Measurements from ENCODE around the gene NPR1.
A peak's percentile ranks its signal among the peaks of the same experiment; 100 is the strongest.

Gene NPR1

DNA sequence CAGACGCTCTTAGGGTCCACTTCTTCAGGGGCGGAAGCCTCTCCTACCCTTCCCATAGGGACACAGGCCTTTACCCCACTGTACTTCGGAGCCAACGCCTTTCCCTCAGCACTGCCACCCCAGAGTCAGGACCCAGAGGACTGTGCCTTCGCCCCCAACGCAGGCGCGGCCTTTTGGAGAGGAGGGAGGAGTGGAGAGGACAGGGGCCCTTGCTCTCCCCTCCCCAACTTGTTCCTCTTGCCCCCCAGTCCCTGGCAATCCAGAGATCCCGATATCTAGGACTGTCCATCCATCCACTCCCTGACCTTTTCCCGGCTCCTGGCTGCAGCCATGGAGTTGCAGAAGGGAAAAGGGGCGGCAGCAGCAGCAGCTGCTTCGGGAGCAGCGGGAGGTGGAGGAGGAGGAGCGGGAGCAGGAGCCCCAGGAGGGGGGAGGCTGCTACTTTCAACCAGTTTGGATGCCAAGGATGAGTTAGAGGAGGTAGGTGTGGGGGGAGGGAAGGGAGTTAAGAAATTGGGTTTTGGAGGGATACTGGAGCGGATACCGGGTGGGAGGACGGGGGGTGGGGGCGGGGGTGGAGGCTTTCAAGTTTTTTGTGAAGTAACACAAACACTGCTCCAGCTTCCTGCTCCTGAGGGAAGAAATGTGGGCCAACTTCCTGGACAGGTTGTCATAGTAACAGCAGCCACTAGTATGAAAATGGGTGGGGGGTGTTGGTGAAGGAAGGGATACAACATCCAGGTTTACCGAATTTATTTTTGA, 50.0 kb downstream of the NPR1 start:
- DNase-seq, result peak; percentile 7 to 34

DNA sequence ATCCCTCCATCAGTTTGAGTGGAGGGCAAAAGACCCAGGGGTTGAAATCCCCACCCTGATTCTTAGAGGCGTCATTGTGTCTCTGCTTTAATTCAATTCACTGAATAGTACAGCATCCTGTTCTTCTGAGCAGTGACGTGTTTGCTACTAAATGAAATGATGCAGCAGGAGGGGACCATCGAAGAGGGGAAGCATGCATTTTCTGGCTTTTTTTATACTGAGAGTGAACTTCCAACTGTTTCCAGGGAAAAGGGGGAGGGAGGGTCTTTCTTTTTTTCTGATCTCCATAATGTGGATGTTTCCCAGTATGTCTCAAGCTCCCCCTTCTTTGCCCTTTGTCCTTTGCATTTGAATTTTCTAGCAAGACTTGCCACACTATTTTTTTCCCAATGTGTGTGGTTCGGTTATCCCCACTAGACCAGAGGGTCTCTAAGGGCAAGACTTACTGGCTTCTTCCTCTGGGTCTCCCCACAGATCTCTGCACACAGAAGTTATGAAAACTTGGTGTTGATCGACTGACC, 52.0 kb downstream of the NPR1 start:
- DNase-seq, result no peak

DNA sequence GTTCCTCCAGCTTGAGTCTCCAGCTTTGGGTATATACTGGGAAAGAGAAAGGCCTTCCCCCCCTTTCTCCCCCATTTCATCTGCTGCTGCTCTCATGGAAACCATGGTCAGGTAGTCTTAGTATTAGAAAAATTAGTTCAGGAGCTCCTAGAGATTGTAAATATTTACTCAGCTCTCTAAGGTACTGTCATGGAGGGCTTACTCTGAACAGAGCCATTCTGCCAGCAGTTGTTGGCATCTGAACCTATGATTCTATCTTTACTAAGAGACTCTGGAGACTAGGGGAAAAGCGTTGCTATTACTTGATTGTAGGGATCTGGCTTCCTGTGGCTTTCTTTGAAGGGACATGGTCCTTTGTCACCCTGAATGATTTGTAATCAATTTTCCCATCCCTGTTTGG, 55.5 kb downstream of the NPR1 start:
- no peak for DNase-seq

DNA sequence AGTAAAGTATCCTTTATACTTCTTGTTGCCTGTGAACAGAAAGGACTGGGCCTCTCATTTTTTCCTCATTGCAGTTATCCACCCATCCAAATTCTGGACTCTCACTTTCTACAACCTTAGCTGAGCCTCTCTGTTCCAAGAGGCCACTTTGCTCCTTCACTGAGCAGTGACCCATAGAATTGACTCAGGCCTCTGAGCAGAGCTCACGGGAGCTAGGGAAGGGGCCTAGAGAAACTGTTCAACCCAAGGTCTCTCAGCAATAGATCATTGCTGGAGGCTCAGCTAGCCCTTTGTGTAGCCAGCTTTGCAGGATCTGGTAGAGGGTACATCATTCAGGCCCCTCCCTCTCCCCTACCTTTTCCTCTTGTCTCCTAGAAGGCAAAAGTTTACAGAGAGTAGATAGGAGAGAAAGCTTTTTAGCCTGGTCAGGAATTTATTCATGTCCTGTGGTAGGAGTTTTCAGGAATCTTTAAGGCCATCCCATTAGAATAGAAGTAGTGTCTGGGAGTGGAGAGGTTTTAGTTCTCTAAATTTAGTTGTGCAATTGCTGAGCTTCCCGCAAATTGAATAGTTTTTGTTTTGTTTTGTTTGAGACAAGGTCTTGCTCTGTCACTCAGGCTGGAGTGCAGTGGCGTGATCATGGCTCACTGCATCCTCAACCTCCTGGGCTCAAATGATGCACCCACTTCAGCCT, 56.1 kb downstream of the NPR1 start:
- DNase-seq, result no peak

DNA sequence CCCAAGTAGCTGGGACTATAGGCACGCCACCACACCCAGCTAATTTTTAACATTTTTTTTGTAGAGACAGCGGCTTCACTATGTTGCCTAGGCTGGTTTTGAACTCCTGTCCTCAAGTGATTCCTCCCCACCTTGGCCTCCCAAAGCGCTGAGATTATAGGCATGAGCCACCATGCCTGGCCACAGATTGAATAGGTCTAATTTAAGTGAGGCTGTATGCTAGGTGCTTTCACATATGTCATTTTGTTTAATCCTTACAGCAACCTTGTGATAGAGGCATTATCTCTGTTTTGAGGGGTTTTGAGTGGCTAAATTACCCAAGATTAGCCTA, 56.6 kb downstream of the NPR1 start:
- no peak for DNase-seq

DNA sequence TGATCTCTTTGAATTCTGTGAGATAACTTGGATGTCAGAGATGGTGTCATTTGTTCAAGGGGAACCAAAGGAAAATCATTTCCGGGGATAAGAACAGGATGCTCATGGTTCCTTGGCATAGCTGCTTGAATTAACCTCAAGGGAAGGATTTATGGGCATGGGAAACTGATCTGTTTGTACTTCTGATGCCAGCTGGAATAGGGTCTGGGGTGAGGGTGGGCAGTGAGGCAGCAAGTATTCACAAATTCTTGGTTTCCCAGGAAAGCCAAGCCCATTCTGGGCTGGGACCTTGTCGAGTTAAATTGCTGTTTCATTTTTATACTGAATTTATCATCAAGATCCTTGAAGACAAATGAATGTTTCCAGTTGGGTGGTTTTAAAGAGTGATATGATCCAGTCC, 63.5 kb downstream of the NPR1 start:
- no peak for DNase-seq

DNA sequence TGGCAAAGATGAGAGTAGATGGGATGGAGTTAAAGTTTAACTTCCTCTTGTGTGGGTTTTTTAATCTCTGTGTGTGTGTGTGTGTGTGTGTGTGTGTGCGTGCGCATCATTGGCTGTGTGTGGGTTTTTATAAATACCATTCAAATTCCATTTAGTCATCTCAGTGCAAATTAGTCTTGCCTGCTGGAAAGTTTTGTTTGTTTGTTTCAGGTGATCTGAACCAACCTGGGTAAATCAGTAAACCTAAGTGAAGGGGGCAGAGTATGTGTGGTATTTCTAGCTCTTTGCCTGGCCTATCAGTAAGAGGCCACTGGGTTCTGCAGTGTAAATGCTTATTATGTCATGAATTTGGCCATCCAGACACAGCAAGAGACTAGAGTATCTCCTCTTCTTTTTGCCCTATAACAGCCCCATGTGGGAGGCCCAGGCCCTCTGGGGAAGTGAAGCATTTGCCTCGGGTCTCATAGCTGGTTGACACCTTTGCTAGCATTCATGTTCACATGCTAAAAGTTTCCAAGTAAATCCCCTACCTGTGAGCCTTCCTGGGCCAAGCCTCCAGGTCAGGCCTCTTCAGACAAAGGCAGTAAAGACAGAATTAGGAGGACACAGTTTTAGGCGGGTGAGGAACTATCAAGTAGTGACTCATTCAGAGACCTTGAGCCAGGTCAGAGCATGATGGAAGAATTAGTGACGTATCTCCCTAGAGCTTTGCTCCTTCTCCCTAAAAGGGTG, 64.1 kb downstream of the NPR1 start:
- no peak for DNase-seq

All from NCI-H446 (cell line).